Jurkat, Clone E6-1 (cell line): ENCODE results near the gene NKAIN2.
"Not testable (repeated sequence)": the region's sequence is repeated elsewhere in the genome, so short reads cannot be mapped to it uniquely, and the experiment has no call there.

Source experiments
- DNase-seq: peaks from one replicate; pipeline ENCODE4 v3.0.0-alpha.2; 2011; ENCODE audit warnings: low read depth, low spot score
- H3K4me3 ChIP-seq: 2 replicates; pipeline ENCODE4 v1.5.1; 2011; ENCODE audit warnings: mild to moderate bottlenecking, low read length, control low read depth, moderate library complexity

Gene NKAIN2

GRCh38 chr6:123859291-123859690 is 55.6 kb downstream of the NKAIN2 start:
- H3K4me3 ChIP-seq: no peak overlapping the region
- DNase-seq: no peak

- DNase-seq: no peak
Measured at GRCh38 chr6:123869334-123869733, 65.7 kb downstream of the NKAIN2 start.

GRCh38 chr6:123873974-123874373 is 70.3 kb downstream of the NKAIN2 start:
- no peak for DNase-seq
- H3K4me3 ChIP-seq: no peak overlapping the region

More at GRCh38 chr6:123869334-123869733, 65.7 kb downstream of the NKAIN2 start:
- no peak overlapping the region for H3K4me3 ChIP-seq

GRCh38 chr6:123875784-123876183 is 72.1 kb downstream of the NKAIN2 start:
- H3K4me3 ChIP-seq: no peak overlapping the region
- no peak for DNase-seq

GRCh38 chr6:123879749-123880148 is 76.1 kb downstream of the NKAIN2 start:
- DNase-seq: no peak
- H3K4me3 ChIP-seq: no peak overlapping the region

- H3K4me3 ChIP-seq: no peak overlapping the region
- no peak for DNase-seq
Measured at GRCh38 chr6:123888771-123889513, 85.3 kb downstream of the NKAIN2 start.

- DNase-seq: no peak
- H3K4me3 ChIP-seq: no peak overlapping the region
Measured at GRCh38 chr6:123895346-123895745, 91.7 kb downstream of the NKAIN2 start.

GRCh38 chr6:123895806-123896205 is 92.1 kb downstream of the NKAIN2 start:
- DNase-seq: no peak
- H3K4me3 ChIP-seq: no peak overlapping the region

- no peak for DNase-seq
- no peak overlapping the region for H3K4me3 ChIP-seq
Measured at GRCh38 chr6:123896869-123897268, 93.2 kb downstream of the NKAIN2 start.

- no peak for DNase-seq
- no peak overlapping the region for H3K4me3 ChIP-seq
Measured at GRCh38 chr6:123897965-123898364, 94.3 kb downstream of the NKAIN2 start.

- no peak overlapping the region for H3K4me3 ChIP-seq
- DNase-seq: no peak
Measured at GRCh38 chr6:123898665-123899064, 95.0 kb downstream of the NKAIN2 start.

- no peak overlapping the region for H3K4me3 ChIP-seq
- DNase-seq: no peak
Measured at GRCh38 chr6:123899745-123900144, 96.1 kb downstream of the NKAIN2 start.

GRCh38 chr6:123901436-123901835 is 97.8 kb downstream of the NKAIN2 start:
- no peak overlapping the region for H3K4me3 ChIP-seq
- no peak for DNase-seq

GRCh38 chr6:123902738-123903313 is 99.2 kb downstream of the NKAIN2 start:
- no peak for DNase-seq
- no peak overlapping the region for H3K4me3 ChIP-seq

- no peak overlapping the region for H3K4me3 ChIP-seq
- no peak for DNase-seq
Measured at GRCh38 chr6:123904228-123904627, 100.6 kb downstream of the NKAIN2 start.

GRCh38 chr6:123908797-123909196 is 105.1 kb downstream of the NKAIN2 start:
- DNase-seq: no peak

GRCh38 chr6:123909989-123910388 is 106.3 kb downstream of the NKAIN2 start:
- no peak for DNase-seq
- H3K4me3 ChIP-seq: no peak overlapping the region

More at GRCh38 chr6:123908797-123909196, 105.1 kb downstream of the NKAIN2 start:
- no peak overlapping the region for H3K4me3 ChIP-seq

- no peak for DNase-seq
- no peak overlapping the region for H3K4me3 ChIP-seq
Measured at GRCh38 chr6:123913863-123914262, 110.2 kb downstream of the NKAIN2 start.

GRCh38 chr6:123923379-123923778 is 119.7 kb downstream of the NKAIN2 start:
- not testable (repeated sequence) for DNase-seq

GRCh38 chr6:123925350-123925749 is 121.7 kb downstream of the NKAIN2 start:
- H3K4me3 ChIP-seq: no peak overlapping the region
- DNase-seq: no peak

More at GRCh38 chr6:123923379-123923778, 119.7 kb downstream of the NKAIN2 start:
- H3K4me3 ChIP-seq: not testable (repeated sequence)
